MM.1S (cell line): ENCODE measurements around the gene PAN3.

Experiments used
- CTCF ChIP-seq: fragments of 300-600 bp; sonication (generic); IDR thresholded peaks from 2 replicates; pipeline ENCODE4 v1.5.1; 2016; ENCODE audit warnings: antibody characterized with exemption, low read length, mixed read lengths
- EZH2 ChIP-seq: fragments of 300-600 bp; sonication (generic); optimal IDR thresholded peaks from 2 replicates; pipeline ENCODE3; 2017; ENCODE audit warnings: low read depth, mild to moderate bottlenecking, antibody characterized with exemption, low read length, mixed read lengths

DNA sequence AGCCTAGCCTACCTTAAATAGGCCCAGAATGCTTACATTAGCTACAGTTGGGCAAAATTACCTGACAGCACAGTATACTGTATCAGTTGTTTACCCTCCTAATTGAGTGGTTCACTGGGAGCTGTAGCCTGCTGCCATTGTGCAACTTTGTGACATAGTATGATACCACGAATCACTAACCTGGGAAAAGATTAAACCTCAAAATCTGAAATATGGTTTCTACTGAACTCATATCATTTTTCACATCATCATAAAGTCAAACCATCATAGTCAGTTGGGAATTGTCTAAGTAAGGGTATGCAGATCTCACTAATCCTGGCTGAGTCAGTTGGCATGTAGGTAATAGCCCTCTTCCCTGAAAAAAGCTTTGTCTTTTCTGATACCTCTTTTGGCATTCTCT, 9.2 kb downstream of the PAN3 start:
- no peak for TF ChIP-seq CTCF
- TF ChIP-seq EZH2: no peak
